GM10847 (cell line): ENCODE measurements around the gene HECW1.

Source experiments
- POLR2A ChIP-seq: IDR thresholded peaks from 2 replicates; pipeline ENCODE4 v1.6.1; 2011; ENCODE audit not compliant: insufficient read length; ENCODE audit errors: extremely low read depth

The HECW1 gene

DNA sequence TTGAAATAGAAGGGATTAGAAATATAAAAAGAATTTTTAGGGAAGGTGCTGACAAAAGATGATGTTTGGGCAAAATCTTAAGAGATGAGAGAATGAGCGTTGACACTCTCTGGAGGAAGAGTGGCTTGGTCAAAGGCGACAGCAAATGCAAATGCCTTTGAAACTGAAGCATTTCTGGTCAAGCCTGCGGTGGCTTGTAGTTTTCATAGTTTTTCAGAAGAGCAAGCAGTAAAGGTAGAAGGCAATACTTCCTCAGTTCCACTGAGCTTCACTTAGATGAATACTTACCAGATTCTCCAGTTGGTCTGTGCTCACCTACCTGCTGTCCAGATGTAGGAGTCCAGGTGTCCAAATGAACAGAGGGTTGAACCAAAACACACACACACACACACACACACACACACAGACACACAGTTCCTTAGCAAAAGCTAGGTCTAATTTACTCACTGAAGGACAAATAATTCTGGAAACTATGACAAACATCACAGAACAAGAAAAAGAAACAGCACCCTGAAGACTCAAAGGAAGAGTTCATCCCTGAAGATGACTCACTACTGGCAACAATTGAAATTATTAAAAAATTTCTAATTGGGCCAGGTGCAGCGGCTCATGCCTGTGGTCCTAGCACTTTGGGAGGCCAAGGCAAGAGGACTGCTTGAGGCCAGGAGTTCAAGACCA lies 458.4 kb downstream of the HECW1 start:
- TF ChIP-seq POLR2A, result no peak

DNA sequence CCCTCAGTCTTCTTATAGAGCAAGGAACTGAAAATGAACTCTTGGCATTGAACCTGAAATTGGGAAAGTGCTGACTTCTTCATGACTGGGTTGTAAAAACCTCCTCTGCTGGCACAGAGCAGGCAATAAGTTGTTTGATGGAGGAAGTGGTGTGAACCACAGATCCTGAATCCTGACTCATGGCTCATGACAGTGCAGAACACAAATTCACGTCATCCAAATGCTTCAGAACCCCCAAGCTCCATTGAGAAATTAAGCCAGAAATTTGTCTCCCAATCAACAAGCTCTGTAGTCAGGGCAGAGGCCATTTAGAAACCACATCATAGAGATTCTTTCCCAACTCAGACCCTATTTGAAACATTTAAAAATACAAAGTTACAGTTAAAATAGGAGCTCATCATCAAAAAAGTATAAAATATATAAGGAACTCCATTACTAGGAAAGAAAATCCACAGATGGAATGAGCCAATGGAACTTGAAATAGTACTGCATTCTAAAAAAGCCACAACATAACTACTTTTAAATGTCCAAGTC lies 460.1 kb downstream of the HECW1 start:
- TF ChIP-seq POLR2A, result no peak

DNA sequence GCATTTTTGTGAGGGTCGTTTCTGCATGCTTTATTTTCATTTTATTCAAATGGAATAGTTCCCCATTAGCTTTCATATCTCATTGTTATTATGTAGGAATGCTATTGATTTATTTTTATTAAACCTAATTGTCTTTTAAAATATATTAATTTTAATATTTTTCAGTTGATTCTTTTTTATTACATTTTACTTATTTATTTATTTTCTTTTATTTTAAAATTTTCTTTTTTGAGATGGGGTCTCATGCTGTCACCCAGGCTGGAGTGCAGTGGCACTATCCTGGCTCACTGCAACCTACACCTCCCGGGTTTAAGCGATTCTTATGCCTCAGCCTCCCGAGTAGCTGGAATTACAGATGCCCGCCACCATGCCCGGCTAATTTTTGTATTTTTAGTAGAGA lies 463.1 kb downstream of the HECW1 start:
- TF ChIP-seq POLR2A, result no peak

DNA sequence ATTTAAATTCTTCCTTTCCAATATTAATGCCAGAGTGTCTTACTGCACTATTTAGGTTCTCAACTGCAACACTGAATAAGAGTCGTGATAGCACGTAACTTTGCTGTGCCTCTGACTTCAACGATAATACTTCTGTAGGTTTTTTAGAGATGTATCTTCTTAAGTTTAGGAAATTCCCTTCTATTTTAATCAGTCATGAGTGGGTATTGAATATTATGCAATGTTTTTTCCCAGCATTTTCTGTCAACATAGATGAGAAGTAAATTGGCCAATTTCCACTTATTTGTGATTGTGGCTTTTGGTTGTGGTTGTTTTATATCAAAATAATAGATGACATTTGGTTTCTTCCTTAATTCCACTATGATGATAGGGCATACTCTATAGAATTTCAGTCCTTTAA lies 463.8 kb downstream of the HECW1 start:
- TF ChIP-seq POLR2A, result no peak

DNA sequence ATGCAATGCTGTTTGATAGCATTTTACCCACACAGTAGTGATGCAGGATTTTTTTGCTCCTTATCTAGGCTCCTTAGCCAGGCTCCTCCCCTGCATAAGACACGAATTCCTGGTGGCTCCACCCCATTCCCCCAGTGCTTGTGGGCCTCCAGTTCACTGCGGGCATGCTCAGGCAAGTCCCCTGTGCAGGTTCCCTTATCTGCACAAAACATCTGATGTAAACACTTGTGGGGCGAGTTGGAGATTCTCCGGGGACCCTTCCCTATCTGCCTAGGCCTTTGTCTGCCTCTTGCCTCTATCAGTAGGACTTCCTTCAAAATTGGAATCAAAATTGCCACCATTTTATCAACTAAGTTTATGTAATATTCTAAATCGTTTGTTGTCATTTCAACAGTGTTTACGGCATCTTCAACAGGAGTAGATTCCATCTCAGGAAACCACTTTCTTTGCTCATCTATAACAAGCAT lies 465.1 kb downstream of the HECW1 start:
- TF ChIP-seq POLR2A, result no peak

DNA sequence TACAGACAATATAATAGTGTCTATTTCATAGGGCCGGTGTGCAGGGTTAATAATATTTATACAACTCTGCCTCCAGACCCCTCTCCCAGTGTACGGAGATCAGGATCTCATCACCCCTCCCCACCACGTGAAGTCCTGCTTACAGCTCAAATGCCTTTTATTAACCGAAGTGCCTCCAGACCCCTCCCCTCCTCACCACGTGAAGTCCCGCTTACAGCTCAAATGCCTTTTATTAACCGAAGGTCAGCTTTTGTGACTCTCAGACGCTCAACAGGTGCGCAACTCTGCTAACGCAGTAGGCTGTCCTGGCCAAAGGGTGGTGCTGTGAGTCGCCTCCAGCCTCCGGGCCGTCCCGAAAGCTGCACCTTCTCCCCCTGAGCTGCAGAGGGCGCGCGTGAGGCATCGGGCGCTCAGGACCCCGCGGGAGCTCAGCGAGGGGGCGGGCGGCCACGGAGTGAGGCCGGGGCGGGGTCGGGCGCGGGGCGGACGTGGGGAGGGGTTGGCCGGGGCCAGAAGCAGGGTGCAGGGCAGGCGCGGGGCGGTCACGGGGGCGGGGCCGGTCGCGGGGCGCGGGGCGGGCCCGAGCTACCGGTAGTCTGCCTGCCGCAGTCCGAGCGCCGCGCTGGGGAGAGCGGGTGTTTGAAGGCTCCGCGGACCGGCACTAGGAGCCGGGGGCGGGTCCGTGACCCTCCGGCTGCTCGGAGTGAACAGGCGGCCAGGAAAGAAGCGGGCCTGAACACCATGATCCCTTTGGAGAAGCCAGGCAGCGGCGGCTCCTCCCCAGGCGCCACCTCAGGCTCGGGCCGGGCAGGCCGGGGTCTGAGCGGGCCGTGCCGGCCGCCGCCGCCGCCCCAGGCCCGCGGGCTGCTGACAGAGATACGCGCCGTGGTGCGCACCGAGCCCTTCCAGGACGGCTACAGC lies 470.3 kb downstream of the HECW1 start, which contains the start of gene STK17A:
STK17A (plus strand) TSS at position 606 of the 921 bp plus-strand sequence; CDS start at position 742, 136 bp downstream.
- peak; percentile 94 for TF ChIP-seq POLR2A

DNA sequence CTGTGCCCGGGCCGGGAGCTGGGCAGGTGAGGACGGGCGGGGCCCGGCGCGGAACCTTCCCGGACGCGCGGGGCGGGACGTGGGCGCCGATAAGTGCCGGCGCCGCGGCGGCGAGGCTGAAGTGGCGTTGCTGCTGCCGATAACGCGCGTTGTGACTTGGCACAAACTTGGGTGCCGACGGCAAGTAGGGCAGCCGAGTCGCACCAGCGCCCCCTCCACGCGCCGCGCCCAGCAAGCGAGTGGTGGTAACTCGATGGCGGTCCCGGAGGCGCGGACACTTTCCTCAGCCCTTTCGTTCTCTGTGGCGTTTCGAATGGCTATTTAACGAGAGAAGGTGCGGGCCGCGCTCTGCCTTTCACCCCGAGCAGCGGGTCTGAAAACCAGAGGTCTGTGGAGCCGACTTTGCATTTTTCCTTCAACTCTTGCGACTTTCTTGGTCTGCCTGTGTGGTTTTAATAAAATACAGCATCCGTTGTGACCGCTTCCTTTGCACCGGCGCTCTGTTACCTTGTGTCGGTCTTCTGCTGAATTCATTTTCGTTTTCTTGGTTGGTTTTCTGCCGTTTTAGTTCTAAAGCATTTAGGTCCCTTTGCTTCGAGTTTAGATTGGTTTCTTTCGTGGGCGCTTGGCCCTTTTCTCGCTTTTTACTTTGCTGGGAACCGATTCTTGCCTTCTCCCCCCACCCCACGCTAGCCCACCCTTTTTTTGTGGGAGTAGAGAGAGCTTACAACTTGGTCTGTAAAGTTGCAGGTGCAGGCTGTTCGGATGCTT lies 471.2 kb downstream of the HECW1 start:
- TF ChIP-seq POLR2A, result no peak

DNA sequence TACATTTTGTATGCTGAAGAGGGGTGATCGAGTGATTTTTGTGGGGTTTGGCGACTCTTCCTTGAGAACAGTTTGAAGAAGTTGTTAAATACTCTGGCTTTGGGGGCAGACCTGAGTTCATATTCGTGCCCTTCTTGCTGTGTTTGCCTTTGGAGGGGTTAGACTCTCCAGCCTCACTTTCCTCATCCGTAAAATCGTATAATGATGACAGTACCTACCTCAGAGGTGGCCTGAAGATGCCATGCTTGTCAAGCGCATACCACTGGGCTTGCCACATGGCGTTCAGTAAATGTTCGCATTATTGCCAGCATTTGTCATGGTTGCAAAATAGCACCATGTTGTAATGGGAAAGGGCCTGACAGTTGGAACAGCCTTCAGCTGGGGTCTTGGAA lies 471.7 kb downstream of the HECW1 start:
- no peak for TF ChIP-seq POLR2A

DNA sequence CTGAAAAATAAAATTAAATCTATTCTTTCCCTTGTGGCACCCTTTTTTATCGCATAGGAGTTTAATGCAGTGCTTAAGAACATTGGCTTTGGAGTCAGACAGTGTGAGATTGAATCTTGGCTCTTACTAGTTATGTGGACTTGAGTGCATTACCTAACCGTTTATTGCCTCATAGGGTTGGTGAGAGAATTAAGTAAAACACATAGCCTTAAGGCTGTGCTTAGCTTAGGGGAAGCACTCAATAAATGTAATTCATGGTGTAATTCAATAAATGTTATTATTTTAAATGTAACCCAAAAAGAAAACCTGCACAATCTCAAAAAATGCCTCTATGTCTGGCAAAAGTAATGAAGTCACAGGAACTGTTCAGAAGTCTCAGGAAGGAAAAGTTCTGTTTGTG lies 473.1 kb downstream of the HECW1 start:
- TF ChIP-seq POLR2A, result no peak

DNA sequence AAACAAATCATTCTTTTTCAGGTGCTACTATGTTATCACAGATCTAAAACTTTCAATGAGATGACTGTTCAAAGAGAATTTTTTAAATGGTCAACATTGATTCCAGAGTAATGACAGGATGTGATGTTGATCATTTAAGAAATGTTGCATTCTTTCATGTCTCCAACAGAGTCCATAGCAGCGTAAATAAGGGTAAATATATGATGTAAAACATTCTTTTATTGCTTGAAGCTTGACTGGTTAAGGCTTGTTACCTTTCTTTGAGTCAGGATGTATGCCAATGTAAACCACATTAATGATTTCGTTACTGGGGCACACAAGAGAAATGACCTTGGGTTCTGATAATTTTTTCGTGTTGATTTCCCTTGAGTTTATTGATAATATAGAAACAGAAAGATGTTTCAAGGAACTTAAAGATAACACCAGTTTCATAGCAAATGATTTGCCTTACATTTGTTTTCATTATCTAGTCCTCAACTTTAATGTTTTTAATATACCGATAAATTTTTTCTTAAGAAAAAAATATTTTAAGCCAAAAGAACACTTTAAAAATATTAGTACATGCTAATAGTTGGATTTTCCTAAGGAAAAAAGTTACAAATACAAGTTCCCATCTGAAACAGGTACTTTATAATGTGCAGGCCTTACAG lies 473.9 kb downstream of the HECW1 start:
- TF ChIP-seq POLR2A, result no peak

DNA sequence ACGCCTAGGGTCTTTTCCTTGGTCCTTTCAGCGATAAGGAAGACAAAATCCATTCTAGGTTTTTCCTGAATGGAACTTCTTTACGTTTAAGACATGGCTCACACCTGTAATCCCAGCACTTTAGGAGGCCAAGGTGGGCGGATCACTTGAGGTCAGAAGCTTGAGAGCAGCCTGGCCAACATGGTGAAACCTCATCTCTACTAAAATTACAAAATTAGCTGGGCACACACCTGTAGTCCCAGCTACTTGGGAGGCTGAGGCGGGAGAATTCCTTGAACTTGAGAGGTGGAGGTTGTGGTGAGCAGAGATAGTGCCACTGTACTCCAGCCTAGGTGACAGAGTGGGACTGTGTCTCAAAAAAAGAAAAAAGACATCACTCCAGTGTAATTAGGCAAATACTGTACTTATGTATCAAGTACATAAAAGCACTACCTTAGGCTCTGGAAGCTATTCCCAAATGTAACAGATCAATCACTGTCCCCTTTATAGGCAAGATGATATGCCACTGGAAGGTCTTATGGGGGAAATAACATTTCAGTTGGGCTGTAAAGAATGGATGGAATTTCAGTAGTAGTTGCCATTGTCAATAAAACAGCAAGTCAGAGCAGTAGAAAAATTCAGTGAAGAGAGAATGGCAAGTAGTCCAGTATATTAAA lies 476.2 kb downstream of the HECW1 start:
- no peak for TF ChIP-seq POLR2A

DNA sequence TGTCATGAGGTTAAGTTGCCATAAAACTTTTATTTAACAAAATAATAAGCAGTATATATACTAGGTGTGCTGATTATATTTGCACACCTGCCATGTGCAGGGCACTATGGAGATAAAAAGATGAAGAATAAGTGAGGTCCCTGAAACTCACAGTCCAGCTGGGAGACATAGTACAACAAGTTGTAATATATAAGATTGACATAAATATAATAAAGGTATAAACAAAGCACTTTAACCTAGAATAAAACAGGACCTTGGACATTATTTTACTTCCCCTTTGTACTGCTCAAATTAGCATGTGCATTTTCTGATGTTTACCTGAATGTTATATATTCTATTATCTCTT lies 476.7 kb downstream of the HECW1 start:
- no peak for TF ChIP-seq POLR2A

DNA sequence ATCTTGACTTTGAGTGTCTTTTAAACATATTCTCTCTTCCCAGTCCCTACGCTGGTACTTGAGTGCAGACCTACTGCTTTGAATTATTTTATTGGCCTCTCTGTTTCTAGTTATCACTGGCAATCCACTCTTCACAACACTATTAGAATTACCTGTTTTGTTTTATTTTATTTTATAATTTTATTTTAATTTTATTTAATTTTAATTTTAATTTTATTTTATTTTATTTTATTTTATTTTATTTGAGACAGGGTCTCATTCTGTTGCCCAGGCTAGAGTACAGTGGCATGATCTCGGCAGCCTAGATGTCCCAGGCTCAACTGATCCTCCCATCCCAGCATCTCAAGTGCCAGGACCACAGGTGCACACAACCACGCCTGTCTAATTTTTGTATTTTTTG lies 477.3 kb downstream of the HECW1 start:
- no peak for TF ChIP-seq POLR2A

DNA sequence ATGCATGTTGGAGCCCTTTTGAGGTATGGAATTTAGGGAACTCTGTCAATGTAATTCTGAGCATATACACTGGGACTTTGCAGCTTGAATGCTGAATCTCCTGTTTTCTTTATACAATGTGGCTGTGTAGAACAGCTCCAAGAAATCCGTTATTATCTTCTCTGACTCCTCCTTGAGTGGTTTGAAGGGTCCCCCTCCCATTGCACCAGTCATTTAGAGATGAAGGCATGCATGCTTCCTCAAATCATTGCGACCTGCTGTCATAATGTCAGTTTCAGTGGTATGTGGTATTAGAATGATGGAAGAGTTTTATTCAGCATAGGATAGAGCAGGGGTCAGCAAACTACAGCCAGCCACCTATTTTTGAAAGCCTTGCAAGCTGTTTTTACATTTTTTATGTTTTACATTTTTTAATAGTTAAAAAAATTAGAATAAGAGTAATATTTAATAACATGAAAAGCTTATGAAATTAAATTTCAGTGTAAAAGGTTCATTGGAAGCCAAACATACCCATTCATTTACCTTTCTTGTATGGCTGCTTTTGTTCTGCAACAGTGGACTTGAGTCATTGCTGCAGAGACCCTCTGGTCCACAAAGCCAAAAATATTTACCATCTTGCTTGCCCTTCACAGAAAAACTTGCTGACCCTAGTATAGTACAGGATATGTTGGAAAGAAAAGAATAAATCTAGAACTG lies 478.6 kb downstream of the HECW1 start:
- TF ChIP-seq POLR2A, result no peak
